Upper lobe of left lung (tissue), 6 donors: ENCODE measurements around the gene BIRC3. TPM values are rescaled to one million over a fixed set of nuclear protein-coding genes. Genes with fewer than 3 reads are reported as not detected.
A peak's percentile ranks its signal among the peaks of the same experiment; 100 is the strongest.

Experiments used
- ATAC-seq, 2 donors: fragments of 200-7000 bp; cut with Tn5 transposase; one replicate each; pipeline ENCODE4 v1.9.1; 2022; ENCODE audit warnings: mild to moderate bottlenecking in 2 of 2, moderate library complexity in 2 of 2; ENCODE audit not compliant: low FRiP score in 2 of 2
- DNase-seq, 2 donors: peaks; one replicate each; pipeline ENCODE4 v3.0.0-alpha.2; 2019 to 2020
- H3K27ac ChIP-seq, 4 donors: fragments of 200-600 bp; sonication (generic); one replicate each; pipeline ENCODE4 v1.5.1; 2016 to 2019
- H3K27me3 ChIP-seq, 4 donors: fragments of 200-600 bp; sonication (generic); one replicate each; pipeline ENCODE4 v1.5.1; 2017 to 2019
- H3K36me3 ChIP-seq, 4 donors: fragments of 200-600 bp; sonication (generic); one replicate each; pipeline ENCODE4 v1.5.1; 2016 to 2019
- H3K4me1 ChIP-seq, 4 donors: fragments of 200-600 bp; sonication (generic); one replicate each; pipeline ENCODE4 v1.5.1; 2018 to 2019
- H3K4me3 ChIP-seq, 4 donors: fragments of 200-600 bp; sonication (generic); one replicate each; pipeline ENCODE4 v1.5.1; 2017 to 2019; ENCODE audit warnings: mild to moderate bottlenecking in 2 of 4, moderate library complexity in 1 of 4
- H3K9me3 ChIP-seq, 4 donors: fragments of 200-600 bp; sonication (generic); one replicate each; pipeline ENCODE4 v1.5.1; 2018 to 2019
- EP300 ChIP-seq, 4 donors: sonication (generic); formaldehyde crosslinking; IDR thresholded peaks; one replicate each; pipeline ENCODE4 v1.5.1; 2017; ENCODE audit warnings: antibody characterized with exemption in 4 of 4, control low read depth in 2 of 4
- POLR2A ChIP-seq, 4 donors: fragments of 450-650 bp; IDR thresholded peaks; one replicate each; pipeline ENCODE4 v1.5.1; 2016 to 2017; ENCODE audit warnings: antibody characterized with exemption in 4 of 4, mild to moderate bottlenecking in 2 of 4
- POLR2AphosphoS5 ChIP-seq, 2 donors: sonication (generic); formaldehyde crosslinking; IDR thresholded peaks; one replicate each; pipeline ENCODE4 v1.5.1; 2017; ENCODE audit warnings: antibody characterized with exemption in 2 of 2
- WGBS, 2 donors: methylation state at CpG; one replicate each; pipeline ENCODE4 v1.1.5; 2017 to 2018; 5-methylcytosine and 5-hydroxymethylcytosine counted together
- total RNA-seq, 6 donors: library from RNA; depleted of rRNA in 4 of 6; stranded (reverse); fragments of >200 nt in 4 of 6; gene quantifications; one replicate each; pipeline versions ENCODE4 v1.1.0 to v1.2.1, GENCODE V29; 2016 to 2021
- TF ChIP-seq, protein P1 (sequence below), 6 experiments: fragments of 450-650 bp in 4 of 6; fragments of 200-600 bp in 2 of 6; sonication (generic) in 2 of 6; IDR thresholded peaks; one replicate each; pipeline ENCODE4 v1.5.1; 2016 to 2019; ENCODE audit warnings: antibody characterized with exemption in 6 of 6
- donor health status: DM: no; HTN: no; CAD: no; lungs with moderate emphysema.
- donor health status: DM: no; HTN: yes; CAD: no; lungs with severe emphysema.

BIRC3 gene
- total RNA-seq, 6 donors from 2014 or later = 8.8 to 39.5 (median 19.1) TPM

DNA sequence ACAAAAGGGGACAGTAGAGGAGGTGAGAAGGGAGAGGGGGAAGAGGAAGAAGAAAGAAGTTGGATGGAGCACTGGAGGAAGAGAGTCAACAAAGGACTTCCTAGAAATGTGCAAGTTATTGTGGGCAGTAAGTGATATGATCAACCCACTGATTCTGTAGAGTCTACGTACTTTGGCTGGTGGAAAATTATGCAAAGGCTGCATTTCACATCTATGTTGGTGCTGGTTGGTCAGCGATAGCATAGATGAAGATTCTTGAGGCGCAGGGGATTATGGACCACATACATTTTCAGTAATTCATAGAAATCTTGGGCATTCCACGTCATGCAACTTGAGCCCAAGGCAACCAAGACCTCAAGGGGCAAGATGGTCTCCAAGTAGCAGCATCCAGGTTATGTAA lies 12.6 kb upstream of the BIRC3 start:
- DNase-seq (no peak), ATAC-seq (no peak)
- WGBS, 2 donors = 83 to 90% methylated on average over 4 of the region's 4 CpGs
- TF ChIP-seq POLR2A (IDR thresholded peaks at IDR 0.05) (no peak), POLR2AphosphoS5 (IDR thresholded peaks at IDR 0.05) (no peak), EP300 (IDR thresholded peaks at IDR 0.05) (no peak)
- TF ChIP-seq, protein P1, sequence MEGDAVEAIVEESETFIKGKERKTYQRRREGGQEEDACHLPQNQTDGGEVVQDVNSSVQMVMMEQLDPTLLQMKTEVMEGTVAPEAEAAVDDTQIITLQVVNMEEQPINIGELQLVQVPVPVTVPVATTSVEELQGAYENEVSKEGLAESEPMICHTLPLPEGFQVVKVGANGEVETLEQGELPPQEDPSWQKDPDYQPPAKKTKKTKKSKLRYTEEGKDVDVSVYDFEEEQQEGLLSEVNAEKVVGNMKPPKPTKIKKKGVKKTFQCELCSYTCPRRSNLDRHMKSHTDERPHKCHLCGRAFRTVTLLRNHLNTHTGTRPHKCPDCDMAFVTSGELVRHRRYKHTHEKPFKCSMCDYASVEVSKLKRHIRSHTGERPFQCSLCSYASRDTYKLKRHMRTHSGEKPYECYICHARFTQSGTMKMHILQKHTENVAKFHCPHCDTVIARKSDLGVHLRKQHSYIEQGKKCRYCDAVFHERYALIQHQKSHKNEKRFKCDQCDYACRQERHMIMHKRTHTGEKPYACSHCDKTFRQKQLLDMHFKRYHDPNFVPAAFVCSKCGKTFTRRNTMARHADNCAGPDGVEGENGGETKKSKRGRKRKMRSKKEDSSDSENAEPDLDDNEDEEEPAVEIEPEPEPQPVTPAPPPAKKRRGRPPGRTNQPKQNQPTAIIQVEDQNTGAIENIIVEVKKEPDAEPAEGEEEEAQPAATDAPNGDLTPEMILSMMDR (IDR thresholded peaks at IDR 0.05) = no peak
- H3K9me3 ChIP-seq = peaks cover 0 to 6% (median 0%) of the 10 kb centered on the region in 4 donors
- no peak overlapping the region for H3K4me3 ChIP-seq
- no peaks in the 10 kb centered on the region for H3K27me3 ChIP-seq
- H3K4me1 ChIP-seq = peaks cover 19 to 22% (median 20%) of the 10 kb centered on the region in 4 donors
- no peak overlapping the region for H3K27ac ChIP-seq
- no peaks in the 10 kb centered on the region for H3K36me3 ChIP-seq

DNA sequence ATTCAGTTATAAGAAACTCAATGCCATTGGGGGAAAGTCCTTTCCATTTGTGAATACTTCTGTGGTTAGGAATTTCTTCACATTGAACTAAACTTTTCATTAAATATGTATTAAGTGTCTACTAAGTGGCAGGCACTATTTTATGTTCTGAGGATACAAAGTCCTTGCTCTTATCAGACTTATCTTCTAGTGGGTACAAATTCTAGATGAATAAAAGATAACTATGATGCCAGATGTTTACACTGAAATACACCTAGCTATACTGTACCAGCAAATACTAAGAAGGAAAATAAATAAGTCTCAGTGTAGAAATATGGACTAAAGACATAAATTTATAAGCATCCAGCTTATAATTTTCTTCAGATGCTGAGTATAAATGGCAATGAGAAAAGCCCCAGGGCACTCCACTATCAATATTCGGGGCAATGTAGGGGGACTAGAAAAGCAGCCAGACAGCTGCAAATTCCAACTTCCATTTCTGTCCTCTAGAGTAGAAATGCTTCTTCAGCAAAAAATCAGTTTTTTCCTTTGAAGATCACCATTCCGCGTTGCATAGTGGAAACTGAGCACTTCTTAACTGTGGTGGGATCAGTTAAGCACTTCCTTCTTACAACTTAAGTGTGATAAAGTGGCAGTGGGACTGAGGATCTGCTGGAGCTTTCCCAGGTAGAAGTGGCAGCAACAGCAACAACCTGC lies 11.8 kb upstream of the BIRC3 start:
- no peak for ATAC-seq
- WGBS, 2 donors = 41 to 61% methylated on average over 3 of the region's 3 CpGs
- Histone ChIP-seq H3K27ac (peak overlapping the region; percentile 73 to 89 (median 82)), H3K36me3 (no peaks in the 10 kb centered on the region), H3K9me3 (peaks cover 0 to 6% (median 0%) of the 10 kb centered on the region in 4 donors), H3K4me3 (no peak overlapping the region), H3K27me3 (no peaks in the 10 kb centered on the region), H3K4me1 (peaks cover 19 to 22% (median 20%) of the 10 kb centered on the region in 4 donors)
- DNase-seq = peak in 1 of 2 donors; percentile 39
- TF ChIP-seq POLR2A (IDR thresholded peaks at IDR 0.05) (no peak), POLR2AphosphoS5 (IDR thresholded peaks at IDR 0.05) (no peak), EP300 (IDR thresholded peaks at IDR 0.05) (no peak)
- TF ChIP-seq, protein P1 (IDR thresholded peaks at IDR 0.05) = no peak

DNA sequence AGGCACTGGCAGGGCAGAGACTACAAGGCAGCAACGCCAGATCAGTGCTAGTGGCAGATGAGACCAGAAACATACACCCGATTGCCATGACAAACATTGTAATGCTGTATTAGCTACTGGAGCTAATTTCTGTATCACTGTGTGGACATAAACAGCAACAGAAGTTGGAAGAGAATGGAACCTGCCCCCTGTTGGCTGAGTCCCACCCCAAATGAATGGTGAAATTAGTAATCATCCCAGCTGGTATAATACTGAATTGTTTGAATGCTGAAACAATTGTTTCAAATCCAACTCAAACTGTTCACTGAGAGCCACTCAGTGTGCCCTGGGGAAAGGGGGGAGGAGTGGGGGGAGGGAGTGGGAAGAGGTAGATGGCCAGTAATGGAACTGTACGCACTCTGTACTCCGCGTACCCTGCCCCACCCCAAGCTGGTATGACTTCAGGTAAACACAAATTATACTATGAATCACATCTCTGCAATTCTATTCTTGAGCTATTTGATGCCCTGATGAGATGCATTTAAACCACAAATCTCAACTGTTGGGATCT lies 11.2 kb upstream of the BIRC3 start:
- H3K4me1 ChIP-seq = peaks cover 19 to 22% (median 20%) of the 10 kb centered on the region in 4 donors
- H3K36me3 ChIP-seq = no peaks in the 10 kb centered on the region
- no peaks in the 10 kb centered on the region for H3K27me3 ChIP-seq
- no peak overlapping the region for H3K4me3 ChIP-seq
- peaks cover 0 to 6% (median 0%) of the 10 kb centered on the region in 4 donors for H3K9me3 ChIP-seq
- DNase-seq (peak in 1 of 2 donors; percentile 89), ATAC-seq (peak; percentile 61 to 96)
- H3K27ac ChIP-seq = peak overlapping the region; percentile 73 to 89 (median 82)
- TF ChIP-seq EP300 (IDR thresholded peaks at IDR 0.05) (peak in 3 of 4 donors; percentile 15 to 94 (median 92)), POLR2AphosphoS5 (IDR thresholded peaks at IDR 0.05) (peak; percentile 7 to 33), POLR2A (IDR thresholded peaks at IDR 0.05) (peak in 1 of 4 donors; percentile 19)
- TF ChIP-seq, protein P1 (IDR thresholded peaks at IDR 0.05) = peak in 2 of 6 experiments; percentile 5 to 31
- whole genome bisulfite sequencing, 2 donors = 46 to 76% methylated on average over 5 of the region's 5 CpGs

DNA sequence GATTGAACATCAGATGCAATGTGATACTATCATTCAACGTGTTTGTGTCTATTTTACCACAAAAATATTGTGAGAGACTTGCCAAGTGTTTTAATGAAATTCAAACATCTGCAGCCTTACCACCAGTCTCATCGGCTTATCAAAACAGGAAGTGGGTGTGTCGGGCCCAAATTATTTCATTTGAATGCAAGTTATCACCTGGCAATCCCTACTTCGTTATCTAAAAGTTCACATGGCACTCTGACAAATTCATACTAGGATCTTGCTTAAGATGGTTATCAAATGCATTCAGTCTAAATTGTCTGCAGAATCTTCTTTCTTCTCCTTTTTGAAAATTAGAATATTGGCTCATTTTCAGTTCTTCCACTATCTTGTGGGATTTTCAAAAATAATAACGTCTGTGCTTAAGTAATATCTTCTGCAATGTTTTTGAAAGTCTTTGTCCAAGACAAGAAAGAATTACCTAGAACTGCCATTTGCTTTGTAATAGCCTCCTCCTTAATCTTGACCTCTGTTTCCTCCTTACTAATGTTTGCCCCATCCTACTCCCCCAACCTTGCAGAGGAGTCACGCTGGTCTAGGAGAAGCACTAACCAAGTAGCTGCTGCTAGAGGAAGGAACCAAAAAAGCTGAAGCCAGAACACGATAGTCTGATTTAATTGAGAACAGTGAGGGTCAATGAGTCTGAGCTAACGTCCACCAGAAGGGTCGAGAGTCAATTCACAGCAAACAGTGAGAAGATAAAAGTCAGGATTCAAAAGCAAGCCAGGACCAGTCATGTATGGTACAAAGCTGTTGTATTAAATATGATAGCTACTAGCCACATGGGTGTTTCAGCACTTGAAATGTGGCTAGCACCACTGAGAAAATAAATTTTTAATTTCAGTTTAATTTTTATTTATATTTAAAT lies 10.2 kb upstream of the BIRC3 start:
- ATAC-seq = peak in 1 of 2 donors; percentile 40

More for the DNA sequence above, 10.2 kb upstream of the BIRC3 start:
- TF ChIP-seq POLR2AphosphoS5 (IDR thresholded peaks at IDR 0.05) = no peak
- TF ChIP-seq, protein P1 (IDR thresholded peaks at IDR 0.05) = no peak
- no peak for TF ChIP-seq POLR2A (IDR thresholded peaks at IDR 0.05)
- Histone ChIP-seq H3K9me3 (peaks cover 0 to 6% (median 0%) of the 10 kb centered on the region in 4 donors), H3K27ac (peak overlapping the region; percentile 73 to 89 (median 82)), H3K36me3 (no peaks in the 10 kb centered on the region), H3K27me3 (no peaks in the 10 kb centered on the region), H3K4me1 (peaks cover 21 to 25% (median 23%) of the 10 kb centered on the region in 4 donors), H3K4me3 (no peak overlapping the region)
- 28 to 36% methylated on average over 9 of the region's 9 CpGs for WGBS, 2 donors
- DNase-seq = no peak
